Activated naive CD8-positive, alpha-beta T cell (primary cell): ENCODE measurements around the gene HNRNPA1.
A peak's percentile ranks its signal among the peaks of the same experiment; 100 is the strongest.
"Not testable (repeated sequence)": the region's sequence is repeated elsewhere in the genome, so short reads cannot be mapped to it uniquely, and the experiment has no call there.

Experiments used
- H3K27ac Mint-ChIP-seq: one replicate; pipeline ENCODE4 v1.8.0; 2021; ENCODE audit warnings: mixed read lengths
- H3K27me3 Mint-ChIP-seq: one replicate; pipeline ENCODE4 v1.8.0; 2021; ENCODE audit warnings: mixed read lengths
- H3K36me3 Mint-ChIP-seq: one replicate; pipeline ENCODE4 v1.8.0; 2021; ENCODE audit warnings: mixed read lengths
- H3K4me1 Mint-ChIP-seq: one replicate; pipeline ENCODE4 v1.8.0; 2021; ENCODE audit warnings: low read depth, mixed read lengths
- H3K4me3 Mint-ChIP-seq: one replicate; pipeline ENCODE4 v1.8.0; 2021; ENCODE audit warnings: mild to moderate bottlenecking, mixed read lengths
- H3K9me3 Mint-ChIP-seq: one replicate; pipeline ENCODE4 v1.8.0; 2021; ENCODE audit warnings: low read depth, mixed read lengths

The HNRNPA1 gene

DNA sequence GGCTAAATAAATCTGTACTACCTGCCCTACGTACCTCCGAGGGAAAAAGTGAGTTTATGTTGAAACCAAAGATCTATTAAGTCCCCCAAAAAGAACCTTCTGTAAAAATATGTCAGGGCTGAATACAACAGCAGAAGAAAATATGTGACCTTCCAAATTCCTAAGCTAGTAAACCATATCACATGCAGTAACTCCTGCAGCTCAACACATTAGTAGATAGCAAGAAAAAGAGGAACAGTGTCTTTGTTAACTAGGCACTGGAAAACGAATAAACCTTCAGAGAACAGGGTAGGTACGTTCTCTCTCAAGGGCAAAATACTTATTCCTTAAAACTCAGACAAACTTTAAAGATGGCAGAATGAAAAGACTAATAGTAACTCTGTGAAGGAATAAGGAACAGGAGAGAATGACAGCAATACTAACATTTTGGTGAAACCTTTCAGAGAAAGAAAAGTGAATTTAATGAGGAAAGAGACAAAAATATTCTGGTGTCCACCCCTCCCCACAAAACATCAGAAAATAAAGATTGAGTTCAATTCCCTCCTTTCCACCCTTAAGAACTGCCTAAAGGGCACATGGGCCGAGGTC is 18.6 kb upstream of the HNRNPA1 start:
- H3K4me1 Mint-ChIP-seq: peaks cover 31% of the 10 kb centered on the region
- no peaks in the 10 kb centered on the region for H3K27me3 Mint-ChIP-seq
- no peaks in the 10 kb centered on the region for H3K36me3 Mint-ChIP-seq
- H3K27ac Mint-ChIP-seq: peak overlapping the region; percentile 24
- no peak overlapping the region for H3K4me3 Mint-ChIP-seq
- H3K9me3 Mint-ChIP-seq: no peaks in the 10 kb centered on the region

- no peak overlapping the region for H3K4me3 Mint-ChIP-seq
- H3K27me3 Mint-ChIP-seq: no peaks in the 10 kb centered on the region
- H3K36me3 Mint-ChIP-seq: no peaks in the 10 kb centered on the region
- H3K9me3 Mint-ChIP-seq: no peaks in the 10 kb centered on the region
- peaks cover 31% of the 10 kb centered on the region for H3K4me1 Mint-ChIP-seq
- H3K27ac Mint-ChIP-seq: no peak overlapping the region
These were observed 18.1 kb upstream of the HNRNPA1 start for GRCh38 chr12:54262403-54262925.

- Mint-ChIP-seq H3K27ac (peak overlapping the region; percentile 16), H3K4me1 (peaks cover 13% of the 10 kb centered on the region)
These were observed 15.1 kb upstream of the HNRNPA1 start for GRCh38 chr12:54265364-54265812.

GRCh38 chr12:54266852-54267251 is 13.7 kb upstream of the HNRNPA1 start:
- no peaks in the 10 kb centered on the region for H3K36me3 Mint-ChIP-seq
- H3K27me3 Mint-ChIP-seq: no peaks in the 10 kb centered on the region
- no peak overlapping the region for H3K4me3 Mint-ChIP-seq
- H3K4me1 Mint-ChIP-seq: peaks cover 14% of the 10 kb centered on the region
- H3K27ac Mint-ChIP-seq: no peak overlapping the region
- H3K9me3 Mint-ChIP-seq: no peaks in the 10 kb centered on the region

More at GRCh38 chr12:54265364-54265812, 15.1 kb upstream of the HNRNPA1 start:
- Mint-ChIP-seq H3K36me3 (no peaks in the 10 kb centered on the region), H3K4me3 (no peak overlapping the region), H3K9me3 (no peaks in the 10 kb centered on the region), H3K27me3 (no peaks in the 10 kb centered on the region)

- H3K27me3 Mint-ChIP-seq: no peaks in the 10 kb centered on the region
- peak overlapping the region; percentile 46 for H3K27ac Mint-ChIP-seq
- no peak overlapping the region for H3K4me3 Mint-ChIP-seq
- no peaks in the 10 kb centered on the region for H3K9me3 Mint-ChIP-seq
- peaks cover 29% of the 10 kb centered on the region for H3K4me1 Mint-ChIP-seq
- H3K36me3 Mint-ChIP-seq: peaks cover 2% of the 10 kb centered on the region
These were observed 10.2 kb upstream of the HNRNPA1 start for GRCh38 chr12:54270345-54270744.

- Mint-ChIP-seq H3K9me3 (no peaks in the 10 kb centered on the region), H3K27me3 (no peaks in the 10 kb centered on the region), H3K27ac (peak overlapping the region; percentile 38), H3K36me3 (peaks cover 5% of the 10 kb centered on the region), H3K4me1 (peaks cover 44% of the 10 kb centered on the region), H3K4me3 (no peak overlapping the region)
These were observed 8.3 kb upstream of the HNRNPA1 start for GRCh38 chr12:54272214-54272613.

GRCh38 chr12:54273981-54274380 is 6.5 kb upstream of the HNRNPA1 start:
- H3K4me1 Mint-ChIP-seq: peaks cover 51% of the 10 kb centered on the region
- H3K4me3 Mint-ChIP-seq: no peak overlapping the region
- peaks cover 5% of the 10 kb centered on the region for H3K36me3 Mint-ChIP-seq
- no peaks in the 10 kb centered on the region for H3K27me3 Mint-ChIP-seq
- H3K9me3 Mint-ChIP-seq: no peaks in the 10 kb centered on the region
- peak overlapping the region; percentile 38 for H3K27ac Mint-ChIP-seq

DNA sequence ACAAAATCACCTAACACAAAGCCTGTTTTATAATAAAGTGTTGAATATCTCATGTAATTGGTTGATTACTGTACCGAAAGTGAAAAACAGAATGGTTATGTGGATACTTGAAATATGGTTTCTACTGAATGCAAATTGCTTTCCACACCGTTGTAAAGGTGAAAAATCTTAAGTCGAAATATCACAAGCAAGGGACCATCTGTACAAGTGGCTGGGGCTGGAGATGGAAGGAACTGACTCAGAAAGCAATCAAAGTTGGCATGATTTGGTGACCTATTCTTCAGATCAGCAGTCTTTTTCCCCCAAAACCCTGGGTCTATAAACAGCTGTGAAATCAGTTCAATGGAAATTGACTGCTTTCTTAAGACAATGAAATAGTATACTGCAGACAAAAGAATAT is 4.2 kb upstream of the HNRNPA1 start:
- H3K27ac Mint-ChIP-seq: peak overlapping the region; percentile 82

DNA sequence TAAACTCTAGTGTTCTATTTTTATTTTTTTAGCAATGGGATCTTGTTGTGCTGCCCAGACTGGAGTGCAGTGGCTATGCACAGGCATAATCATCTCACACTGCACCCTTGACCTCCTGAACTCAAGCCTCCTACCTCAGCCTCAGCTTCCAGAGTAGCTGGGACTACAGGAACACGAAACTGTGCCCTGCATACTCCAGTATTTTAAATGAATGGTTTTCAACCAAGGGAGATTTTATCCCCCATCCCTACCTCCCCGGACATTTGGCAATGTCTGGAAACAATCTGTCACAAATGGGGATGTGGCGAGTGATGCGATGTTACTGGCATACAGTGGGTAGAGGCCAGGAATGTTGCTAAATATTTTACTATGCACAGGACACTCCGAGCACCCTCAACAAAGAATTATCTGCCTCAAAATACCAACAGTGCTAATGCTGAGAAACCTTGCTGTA is 2.7 kb upstream of the HNRNPA1 start:
- H3K4me1 Mint-ChIP-seq: peaks cover 41% of the 10 kb centered on the region

More for the DNA sequence above, 4.2 kb upstream of the HNRNPA1 start:
- Mint-ChIP-seq H3K4me1 (peaks cover 44% of the 10 kb centered on the region), H3K4me3 (peak overlapping the region; percentile 67), H3K9me3 (no peaks in the 10 kb centered on the region), H3K36me3 (peaks cover 7% of the 10 kb centered on the region), H3K27me3 (no peaks in the 10 kb centered on the region)

GRCh38 chr12:54279227-54279631 is 1.3 kb upstream of the HNRNPA1 start:
- Mint-ChIP-seq H3K27me3 (no peaks in the 10 kb centered on the region), H3K27ac (no peak overlapping the region), H3K9me3 (no peaks in the 10 kb centered on the region), H3K4me3 (no peak overlapping the region), H3K36me3 (peaks cover 33% of the 10 kb centered on the region), H3K4me1 (peaks cover 49% of the 10 kb centered on the region)

More for the DNA sequence above, 2.7 kb upstream of the HNRNPA1 start:
- Mint-ChIP-seq H3K27ac (no peak overlapping the region), H3K9me3 (no peaks in the 10 kb centered on the region), H3K4me3 (no peak overlapping the region), H3K27me3 (no peaks in the 10 kb centered on the region), H3K36me3 (peaks cover 22% of the 10 kb centered on the region)

DNA sequence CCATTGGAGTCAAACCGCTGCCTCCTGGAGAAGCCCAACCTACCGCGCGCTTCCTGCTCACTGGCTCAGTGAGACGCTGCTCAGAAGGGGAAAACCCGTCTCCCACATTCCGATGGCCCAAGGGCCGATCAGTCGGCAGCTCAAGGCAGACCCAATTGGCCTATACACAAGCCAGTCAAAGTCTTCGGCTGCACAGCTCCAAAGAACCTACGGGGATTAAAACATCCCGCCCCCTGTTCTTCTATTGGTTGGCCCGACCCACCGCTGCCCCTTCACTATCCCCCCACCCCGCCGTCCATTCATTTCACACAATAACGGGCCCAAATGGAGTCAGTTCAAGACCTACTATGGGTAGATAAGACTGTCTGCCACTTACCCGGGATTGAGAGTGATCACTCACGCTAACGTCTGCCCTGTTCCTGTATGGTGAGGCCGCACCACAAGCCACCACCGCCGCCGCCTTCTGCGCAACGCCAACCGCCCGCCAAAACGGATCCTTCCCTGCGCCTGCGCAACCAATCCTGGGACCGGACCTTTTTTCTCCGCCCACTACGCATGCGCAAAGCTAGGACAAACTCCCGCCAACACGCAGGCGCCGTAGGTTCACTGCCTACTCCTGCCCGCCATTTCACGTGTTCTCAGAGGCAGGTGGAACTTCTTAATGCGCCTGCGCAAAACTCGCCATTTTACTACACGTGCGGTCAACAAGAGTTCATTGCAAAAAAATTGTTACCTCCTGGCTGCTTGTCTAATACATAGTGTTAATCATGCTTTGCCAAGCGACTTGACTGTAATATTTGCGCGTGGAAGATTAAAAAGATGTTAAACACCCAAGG is 676 bp upstream of the HNRNPA1 start, which contains the start of gene CBX5:
Gene CBX5, minus strand, starts transcription at position 491 of the 836 bp plus-strand sequence. CDS start 22,472 bp downstream, outside the sequence.
- H3K27me3 Mint-ChIP-seq: no peaks in the 10 kb centered on the region
- no peaks in the 10 kb centered on the region for H3K9me3 Mint-ChIP-seq
- H3K4me3 Mint-ChIP-seq: no peak within 1 kb of the TSS
- peaks cover 52% of the 10 kb centered on the region for H3K4me1 Mint-ChIP-seq
- H3K27ac Mint-ChIP-seq: no peak within 1 kb of the TSS
- H3K36me3 Mint-ChIP-seq: peaks cover 38% of the 10 kb centered on the region

GRCh38 chr12:54281261-54281638 is 724 bp downstream of the HNRNPA1 start:
- H3K4me1 Mint-ChIP-seq: peaks cover 53% of the 10 kb centered on the region
- not testable (repeated sequence) for H3K27me3 Mint-ChIP-seq, H3K9me3 Mint-ChIP-seq, H3K4me3 Mint-ChIP-seq, H3K27ac Mint-ChIP-seq
- H3K36me3 Mint-ChIP-seq: peaks cover 47% of the 10 kb centered on the region

GRCh38 chr12:54281694-54282093 is 1.2 kb downstream of the HNRNPA1 start:
- H3K36me3 Mint-ChIP-seq: peaks cover 48% of the 10 kb centered on the region
- H3K4me1 Mint-ChIP-seq: peaks cover 52% of the 10 kb centered on the region
- H3K9me3 Mint-ChIP-seq, H3K4me3 Mint-ChIP-seq, H3K27ac Mint-ChIP-seq, H3K27me3 Mint-ChIP-seq: not testable (repeated sequence)

- H3K9me3 Mint-ChIP-seq: no peaks in the 10 kb centered on the region
- H3K4me1 Mint-ChIP-seq: peaks cover 45% of the 10 kb centered on the region
- H3K4me3 Mint-ChIP-seq: no peak overlapping the region
- no peak overlapping the region for H3K27ac Mint-ChIP-seq
- peaks cover 50% of the 10 kb centered on the region for H3K36me3 Mint-ChIP-seq
- H3K27me3 Mint-ChIP-seq: no peaks in the 10 kb centered on the region
These were observed 2.5 kb downstream of the HNRNPA1 start for GRCh38 chr12:54282949-54283593.
